SK-N-SH treated with all-trans-retinoic acid at 6 μM for 48 hours (cell line): ENCODE data around the gene TRIM71.

Source experiments
- ARNTL ChIP-seq: fragments of 450-650 bp; formaldehyde crosslinking; IDR thresholded peaks from 2 replicates; pipeline ENCODE4 v1.5.0; 2020; ENCODE audit warnings: low read depth, mild to moderate bottlenecking, moderate library complexity, borderline replicate concordance
- BACH2 ChIP-seq: fragments of 250-450 bp; sonication (Bioruptor Pico); IDR thresholded peaks from 2 replicates; pipeline ENCODE4 v1.9.0; 2021; ENCODE audit warnings: mild to moderate bottlenecking, borderline replicate concordance
- CREB5 ChIP-seq: fragments of 250-450 bp; sonication (Bioruptor Pico); IDR thresholded peaks from 2 replicates; pipeline ENCODE4 v1.5.1; 2020; ENCODE audit warnings: low read depth, mild to moderate bottlenecking, moderate library complexity
- CSDC2 ChIP-seq: fragments of 250-450 bp; sonication (Bioruptor Pico); IDR thresholded peaks from 2 replicates; pipeline ENCODE4 v1.5.0; 2020; ENCODE audit warnings: mild to moderate bottlenecking, moderate library complexity
- ISL1 ChIP-seq: fragments of 250-450 bp; sonication (Bioruptor Pico); IDR thresholded peaks from 2 replicates; pipeline ENCODE4 v2.1.2; 2022; ENCODE audit warnings: mild to moderate bottlenecking, moderate library complexity
- OSR1 ChIP-seq: fragments of 250-450 bp; sonication (Bioruptor Pico); IDR thresholded peaks from 2 replicates; pipeline ENCODE4 v1.8.0; 2022; ENCODE audit warnings: moderate library complexity, mild to moderate bottlenecking, inconsistent platforms
- PATZ1 ChIP-seq: fragments of 250-450 bp; sonication (Bioruptor Pico); IDR thresholded peaks from 2 replicates; pipeline ENCODE4 v1.8.0; 2020; ENCODE audit warnings: mild to moderate bottlenecking, moderate library complexity, borderline replicate concordance
- POU6F1 ChIP-seq: fragments of 250-450 bp; sonication (Bioruptor Pico); IDR thresholded peaks from 2 replicates; pipeline ENCODE4 v1.8.0; 2021; ENCODE audit warnings: low read depth, mild to moderate bottlenecking, moderate library complexity, borderline replicate concordance
- RARB ChIP-seq: fragments of 250-450 bp; sonication (Bioruptor Pico); IDR thresholded peaks from 2 replicates; pipeline ENCODE4 v1.8.0; 2021; ENCODE audit warnings: mild to moderate bottlenecking, moderate library complexity
- TCF4 ChIP-seq: fragments of 250-450 bp; sonication (Bioruptor Pico); IDR thresholded peaks from 2 replicates; pipeline ENCODE4 v1.8.0; 2021; ENCODE audit warnings: mild to moderate bottlenecking, moderate library complexity, borderline replicate concordance
- ZFP3 ChIP-seq: fragments of 250-450 bp; sonication (Bioruptor Pico); IDR thresholded peaks from 2 replicates; pipeline ENCODE4 v1.5.0; 2020; ENCODE audit warnings: mild to moderate bottlenecking, moderate library complexity
- ZFP30 ChIP-seq: fragments of 450-650 bp; formaldehyde crosslinking; IDR thresholded peaks from 2 replicates; pipeline ENCODE4 v1.5.0; 2022; ENCODE audit warnings: mild to moderate bottlenecking, moderate library complexity
- ZNF70 ChIP-seq: fragments of 450-650 bp; formaldehyde crosslinking; IDR thresholded peaks from 2 replicates; pipeline ENCODE4 v1.5.0; 2020; ENCODE audit warnings: mild to moderate bottlenecking, moderate library complexity
- ZNF8 ChIP-seq: fragments of 450-650 bp; formaldehyde crosslinking; IDR thresholded peaks from 2 replicates; pipeline ENCODE4 v1.5.0; 2020; ENCODE audit warnings: mild to moderate bottlenecking, moderate library complexity

- TF ChIP-seq PATZ1 (CRISPR knock-in tag) (no peak), BACH2 (no peak), TCF4 (no peak), RARB (CRISPR knock-in tag) (no peak), POU6F1 (no peak), CSDC2 (CRISPR knock-in tag) (no peak), ARNTL (CRISPR knock-in tag) (no peak), ISL1 (no peak), ZNF70 (CRISPR knock-in tag) (no peak), OSR1 (no peak), ZFP30 (no peak), ZFP3 (CRISPR knock-in tag) (no peak), ZNF8 (CRISPR knock-in tag) (no peak), CREB5 (CRISPR knock-in tag) (no peak)
These were observed 64.4 kb downstream of the TRIM71 start for GRCh38 chr3:32882189-32882588.
